Activated CD4-positive, CD25-positive, alpha-beta regulatory T cell treated with anti-CD3 and anti-CD28 coated beads, Interleukin-2, amount 50 U/mL, for 16 hours (primary cell): ENCODE results near the gene CHORDC1.
"Not testable (repeated sequence)": the region's sequence is repeated elsewhere in the genome, so short reads cannot be mapped to it uniquely, and the experiment has no call there.

Experiments used
- DNase-seq: peaks from one replicate; pipeline ENCODE4 v3.0.0-alpha.2; 2020; ENCODE audit warnings: low read depth, low spot score

Gene CHORDC1

GRCh38 chr11:90216611-90217010 is 6.2 kb downstream of the CHORDC1 start:
- DNase-seq = no peak

- DNase-seq = no peak
Measured at GRCh38 chr11:90213322-90213721, 9.5 kb downstream of the CHORDC1 start.

DNA sequence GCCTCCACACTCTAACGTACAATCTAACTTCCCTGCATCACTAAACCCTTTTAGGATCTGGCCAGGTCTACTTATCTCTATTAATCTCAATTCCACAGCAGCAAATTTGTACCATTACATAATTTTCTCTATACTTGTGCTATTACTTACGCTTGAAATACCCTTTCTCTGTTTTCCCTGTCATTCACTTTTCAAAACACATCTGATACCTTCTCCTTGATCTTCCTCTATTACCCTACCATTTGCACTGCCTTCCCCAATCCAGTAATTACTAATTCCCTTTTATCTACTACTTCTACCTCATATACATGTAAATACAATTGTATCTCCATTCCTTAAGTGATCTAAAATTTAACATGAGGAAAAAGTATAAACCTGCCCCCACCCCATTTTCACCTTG is 14.0 kb downstream of the CHORDC1 start:
- no peak for DNase-seq

- DNase-seq = not testable (repeated sequence)
Measured at GRCh38 chr11:90207992-90208391, 14.9 kb downstream of the CHORDC1 start.

GRCh38 chr11:90204832-90205646 is 17.8 kb downstream of the CHORDC1 start:
- no peak for DNase-seq

DNA sequence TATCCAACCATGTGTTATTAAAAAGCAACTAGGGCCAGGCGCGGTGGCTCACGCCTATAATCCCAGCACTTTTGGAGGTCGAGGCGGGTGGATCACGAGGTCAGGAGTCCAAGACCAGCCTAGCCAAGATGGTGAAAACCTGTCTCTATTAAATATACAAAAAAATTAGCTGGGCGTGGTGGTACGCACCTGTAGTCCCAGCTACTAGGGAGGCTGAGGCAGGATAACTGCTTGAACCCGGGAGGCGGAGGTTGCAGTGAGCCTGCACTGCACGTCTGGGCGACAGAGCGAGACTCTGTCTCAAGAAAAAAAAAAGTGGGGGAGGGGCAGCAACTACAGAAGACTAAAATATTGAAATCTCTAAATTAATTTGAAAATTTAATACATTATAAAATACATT is 18.4 kb downstream of the CHORDC1 start:
- no peak for DNase-seq

- no peak for DNase-seq
Measured at GRCh38 chr11:90202342-90202741, 20.5 kb downstream of the CHORDC1 start.

- DNase-seq = no peak
Measured at GRCh38 chr11:90197377-90197776, 25.5 kb downstream of the CHORDC1 start.

- DNase-seq = no peak
Measured at GRCh38 chr11:90192869-90193582, 29.8 kb downstream of the CHORDC1 start.

GRCh38 chr11:90189011-90189410 is 33.8 kb downstream of the CHORDC1 start:
- DNase-seq = no peak

DNA sequence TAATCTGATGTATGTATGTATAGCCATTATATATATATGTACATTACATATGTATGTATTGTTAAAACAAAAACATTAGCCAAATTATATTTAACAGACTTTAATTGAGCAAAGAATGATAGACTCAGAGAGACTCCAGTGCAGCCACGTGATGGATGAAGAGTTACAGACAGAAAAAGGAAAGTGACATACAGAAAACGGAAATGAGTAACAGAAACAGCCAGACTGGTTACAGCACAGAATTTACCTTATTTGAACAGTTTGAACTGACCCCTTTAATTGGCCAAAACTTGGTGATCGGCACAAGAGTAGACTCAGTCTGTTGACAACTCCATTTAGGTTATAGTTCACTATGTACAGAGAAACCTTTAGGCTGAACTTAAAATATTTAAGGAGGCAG is 35.0 kb downstream of the CHORDC1 start:
- DNase-seq = no peak

DNA sequence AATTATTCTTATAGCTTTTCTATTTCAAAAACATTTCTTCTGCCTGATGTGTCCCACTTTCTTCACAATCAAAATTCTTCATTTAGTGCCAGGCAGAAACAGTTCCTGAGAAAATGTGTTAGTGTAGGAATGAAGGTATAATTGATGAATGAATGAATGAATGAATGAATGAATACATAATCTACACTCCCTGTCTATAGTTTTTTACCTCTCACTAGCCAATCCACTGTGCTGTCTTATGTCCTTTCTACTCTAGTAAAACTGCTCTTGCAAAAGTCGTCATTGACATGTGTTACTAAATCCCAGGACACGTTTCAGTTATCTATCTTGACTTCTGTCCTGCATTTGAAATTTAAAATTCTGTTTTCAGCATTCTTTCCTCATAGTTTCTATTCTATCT is 42.9 kb downstream of the CHORDC1 start:
- DNase-seq = no peak

GRCh38 chr11:90178751-90179150 is 44.1 kb downstream of the CHORDC1 start:
- DNase-seq = no peak

GRCh38 chr11:90176069-90176468 is 46.8 kb downstream of the CHORDC1 start:
- DNase-seq = no peak

DNA sequence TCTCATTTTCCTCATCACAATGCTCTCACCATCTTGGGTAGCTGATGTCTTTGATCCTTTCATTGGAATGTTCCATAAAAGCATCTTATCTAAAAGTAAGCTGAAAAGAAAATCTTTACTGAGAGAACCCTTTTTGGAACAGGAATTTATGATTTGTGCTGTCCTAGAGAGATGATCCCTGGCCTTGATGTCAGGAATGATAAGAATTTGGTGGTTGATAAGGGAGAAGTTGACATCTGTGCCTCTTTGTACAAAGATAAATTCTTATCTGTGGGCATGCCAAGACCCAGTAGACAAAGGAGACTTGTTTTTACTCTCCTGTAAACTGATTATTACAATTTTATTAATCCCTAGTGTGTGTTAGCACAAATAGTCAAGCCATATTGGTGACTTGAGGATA is 51.5 kb downstream of the CHORDC1 start:
- DNase-seq = no peak

DNA sequence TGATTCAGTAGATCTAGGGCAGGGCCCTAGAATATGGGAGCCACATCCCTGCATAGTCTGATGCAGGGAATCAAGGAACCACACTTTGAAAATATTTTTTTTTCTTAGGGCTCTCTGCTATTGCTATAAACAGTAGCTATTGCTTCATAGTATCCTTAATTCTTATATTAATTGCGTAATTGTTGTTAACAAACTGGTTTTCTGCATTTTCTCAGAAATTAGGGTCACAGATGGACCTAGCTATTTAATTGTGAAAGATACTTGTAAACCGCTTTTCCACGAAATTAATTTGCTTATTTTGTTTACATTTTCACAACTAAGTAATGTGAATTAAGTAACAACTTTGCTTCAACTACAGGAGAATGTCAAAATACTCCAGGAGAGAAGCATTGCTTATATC is 54.3 kb downstream of the CHORDC1 start:
- DNase-seq = no peak

DNA sequence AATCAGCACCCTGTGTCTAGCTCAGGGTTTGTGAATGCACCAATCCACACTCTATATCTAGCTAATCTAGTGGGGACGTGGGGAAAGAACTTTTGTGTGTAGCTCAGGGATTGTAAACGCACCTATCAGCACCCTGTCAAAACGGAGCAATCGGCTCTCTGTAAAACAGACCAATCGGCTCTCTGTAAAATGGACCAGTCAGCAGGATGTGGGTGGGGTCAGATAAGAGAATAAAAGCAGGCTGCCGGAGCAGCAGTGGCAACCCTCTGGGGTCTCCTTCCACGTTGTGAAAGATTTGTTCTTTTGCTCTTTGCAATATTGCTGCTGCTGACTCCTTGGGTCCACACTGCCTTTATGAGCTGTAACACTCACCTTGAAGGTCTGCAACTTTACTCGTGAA is 55.1 kb downstream of the CHORDC1 start:
- not testable (repeated sequence) for DNase-seq

DNA sequence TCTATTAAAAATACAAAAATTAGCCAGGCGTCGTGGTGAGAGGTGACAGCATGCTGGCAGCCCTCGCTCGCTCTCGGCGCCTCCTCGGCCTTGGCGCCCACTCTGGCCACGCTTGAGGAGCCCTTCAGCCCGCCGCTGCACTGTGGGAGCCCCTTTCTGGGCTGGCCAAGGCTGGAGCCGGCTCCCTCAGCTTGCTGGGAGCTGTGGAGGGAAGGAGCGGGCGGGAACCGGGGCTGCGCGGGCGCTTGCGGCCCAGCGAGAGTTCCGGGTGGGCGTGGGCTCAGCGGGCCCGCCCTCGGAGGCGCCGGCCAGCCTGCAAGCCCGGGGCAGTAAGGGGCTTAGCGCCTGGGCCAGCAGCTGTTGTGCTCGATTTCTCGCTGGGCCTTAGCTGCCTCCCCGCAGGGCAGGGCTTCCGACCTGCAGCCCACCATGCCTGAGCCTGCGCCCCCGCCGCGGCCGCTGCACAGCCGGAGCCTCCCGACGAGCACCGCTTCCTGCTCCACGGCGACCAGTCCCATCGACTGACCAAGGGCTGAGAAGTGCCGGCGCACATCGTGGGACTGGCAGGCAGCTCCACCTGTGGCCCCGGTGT is 55.8 kb downstream of the CHORDC1 start:
- not testable (repeated sequence) for DNase-seq
